Measurements from ENCODE around the gene BLACAT1. TPM values are rescaled to one million over a fixed set of nuclear protein-coding genes. Genes with fewer than 3 reads are reported as not detected.

Gene BLACAT1
- total RNA-seq, 2 donors from 2014 or later, result not detected

GRCh38 chr1:205423814-205424399, 31.9 kb downstream of the BLACAT1 start:
- Histone ChIP-seq H3K9me3 (no peaks in the 10 kb centered on the region), H3K27me3 (replicated peaks; ENCODE audit: insufficient read depth) (no peaks in the 10 kb centered on the region), H3K27ac (no peak overlapping the region), H3K4me3 (no peak overlapping the region), H3K4me1 (ENCODE audit: control insufficient read depth in 1 of 2, low read depth in 2 of 2) (no peaks in the 10 kb centered on the region), H3K36me3 (no peaks in the 10 kb centered on the region)
- ATAC-seq (ENCODE audit: insufficient number of reproducible peaks, low FRiP score, low read depth), result no peak
- TF ChIP-seq CTCF (IDR thresholded peaks at IDR 0.05), result no peak
- no peak for DNase-seq (ENCODE audit: low spot score)

- Histone ChIP-seq H3K36me3 (no peaks in the 10 kb centered on the region), H3K4me1 (ENCODE audit: control insufficient read depth in 1 of 2, low read depth in 2 of 2) (no peaks in the 10 kb centered on the region), H3K4me3 (no peak overlapping the region), H3K9me3 (no peaks in the 10 kb centered on the region), H3K27me3 (replicated peaks; ENCODE audit: insufficient read depth) (no peaks in the 10 kb centered on the region), H3K27ac (no peak overlapping the region)
- ATAC-seq (ENCODE audit: insufficient number of reproducible peaks, low FRiP score, low read depth) (no peak), DNase-seq (ENCODE audit: low spot score) (no peak)
- no peak for TF ChIP-seq CTCF (IDR thresholded peaks at IDR 0.05)
These were observed 32.7 kb downstream of the BLACAT1 start for GRCh38 chr1:205422993-205423642.

GRCh38 chr1:205421798-205422197, 34.0 kb downstream of the BLACAT1 start, which contains the start of gene LEMD1:
Gene LEMD1, minus strand, starts transcription at chr1:205422056. Its CDS starts 1,520 bp downstream, at chr1:205420536.
- Histone ChIP-seq H3K36me3 (no peaks in the 10 kb centered on the region), H3K27ac (no peak within 1 kb of the TSS), H3K4me1 (ENCODE audit: control insufficient read depth in 1 of 2, low read depth in 2 of 2) (no peaks in the 10 kb centered on the region), H3K9me3 (no peaks in the 10 kb centered on the region), H3K4me3 (no peak within 1 kb of the TSS), H3K27me3 (replicated peaks; ENCODE audit: insufficient read depth) (no peaks in the 10 kb centered on the region)
- TF ChIP-seq CTCF (IDR thresholded peaks at IDR 0.05), result no peak
- ATAC-seq (ENCODE audit: insufficient number of reproducible peaks, low FRiP score, low read depth), result no peak
- DNase-seq (ENCODE audit: low spot score), result no peak

- TF ChIP-seq CTCF (IDR thresholded peaks at IDR 0.05), result no peak
- H3K9me3 ChIP-seq, result no peaks in the 10 kb centered on the region
- no peak for DNase-seq (ENCODE audit: low spot score)
- no peak overlapping the region for H3K27ac ChIP-seq
- no peaks in the 10 kb centered on the region for H3K36me3 ChIP-seq
- no peak for ATAC-seq (ENCODE audit: insufficient number of reproducible peaks, low FRiP score, low read depth)
- H3K4me1 ChIP-seq (ENCODE audit: control insufficient read depth in 1 of 2, low read depth in 2 of 2), result no peaks in the 10 kb centered on the region
- H3K4me3 ChIP-seq, result no peak overlapping the region
- H3K27me3 ChIP-seq (replicated peaks; ENCODE audit: insufficient read depth), result no peaks in the 10 kb centered on the region
These were observed 34.9 kb downstream of the BLACAT1 start for GRCh38 chr1:205420938-205421337.

DNA sequence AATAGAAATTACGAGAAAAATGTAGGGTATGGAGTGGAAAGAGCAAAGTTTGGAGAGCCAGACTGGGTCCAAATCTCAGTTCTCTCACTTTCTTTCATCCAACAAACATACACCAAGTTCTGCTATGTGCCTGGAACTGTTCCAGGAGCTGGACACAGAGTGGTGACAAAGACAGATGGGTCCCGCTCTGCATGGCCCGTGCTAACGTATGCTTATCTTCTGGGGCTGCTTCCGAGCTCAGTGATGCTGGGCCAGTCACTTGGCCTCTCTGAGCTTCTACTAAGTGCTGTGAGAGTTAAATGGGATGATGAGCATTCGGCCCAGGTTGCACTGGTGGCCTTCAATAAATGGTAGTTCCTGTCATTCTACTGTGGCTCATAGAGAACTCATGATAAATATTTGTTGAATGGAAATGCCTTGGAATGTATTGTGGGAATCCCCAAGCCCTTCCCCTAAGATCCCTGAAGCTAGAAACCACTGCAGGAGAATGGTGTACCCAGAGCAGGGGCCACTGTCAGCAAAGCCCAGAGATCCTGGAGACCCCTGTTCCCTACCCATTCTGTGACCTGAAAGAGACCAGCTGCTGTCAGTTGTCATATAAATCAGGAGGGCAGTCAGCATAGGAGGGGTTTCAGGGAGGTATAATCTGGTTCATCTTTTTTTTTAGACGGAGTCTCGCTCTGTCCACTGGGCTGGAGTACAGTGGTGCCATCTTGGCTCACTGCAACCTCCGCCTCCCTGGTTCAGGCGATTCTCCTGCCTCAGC, 37.8 kb downstream of the BLACAT1 start:
- no peaks in the 10 kb centered on the region for H3K36me3 ChIP-seq
- no peaks in the 10 kb centered on the region for H3K9me3 ChIP-seq
- no peak overlapping the region for H3K27ac ChIP-seq
- no peaks in the 10 kb centered on the region for H3K4me1 ChIP-seq (ENCODE audit: control insufficient read depth in 1 of 2, low read depth in 2 of 2)
- H3K27me3 ChIP-seq (replicated peaks; ENCODE audit: insufficient read depth), result no peaks in the 10 kb centered on the region
- ATAC-seq (ENCODE audit: insufficient number of reproducible peaks, low FRiP score, low read depth) (no peak), DNase-seq (ENCODE audit: low spot score) (no peak)
- no peak overlapping the region for H3K4me3 ChIP-seq
- no peak for TF ChIP-seq CTCF (IDR thresholded peaks at IDR 0.05)
